Activated CD4-positive, alpha-beta T cell treated with anti-CD3 and anti-CD28 coated beads for 36 hours (primary cell): ENCODE data around the gene ACCS. TPM values are rescaled to one million over a fixed set of nuclear protein-coding genes. Genes with fewer than 3 reads are reported as not detected.

Experiments
- ATAC-seq: fragments of 200-7000 bp; cut with Tn5 transposase; one replicate; pipeline ENCODE4 v1.10.0; 2021; ENCODE audit warnings: mild to moderate bottlenecking, moderate library complexity
- CTCF ChIA-PET: fragments of 350-600 bp; sonication (Branson Sonifier 250); formaldehyde crosslinking; loops from one replicate; lab custom pipeline; 2021; ENCODE audit warnings: antibody characterized with exemption; lab: Charles Lee
- POLR2A ChIA-PET: fragments of 350-600 bp; sonication (Branson Sonifier 250); formaldehyde crosslinking; loops from one replicate; lab custom pipeline; 2021; ENCODE audit warnings: antibody characterized with exemption, inconsistent platforms; lab: Charles Lee
- DNase-seq: peaks from one replicate; pipeline ENCODE4 v3.0.0-alpha.2; 2020
- H3K27ac Mint-ChIP-seq: one replicate; pipeline ENCODE4 v1.8.0; 2021; ENCODE audit warnings: mixed read lengths
- H3K27me3 Mint-ChIP-seq: one replicate; pipeline ENCODE4 v1.8.0; 2021; ENCODE audit warnings: mixed read lengths
- H3K36me3 Mint-ChIP-seq: one replicate; pipeline ENCODE4 v1.8.0; 2021; ENCODE audit warnings: low read depth, mixed read lengths
- H3K4me1 Mint-ChIP-seq: one replicate; pipeline ENCODE4 v1.8.0; 2021; ENCODE audit warnings: mixed read lengths
- H3K4me3 Mint-ChIP-seq: one replicate; pipeline ENCODE4 v1.8.0; 2021; ENCODE audit warnings: mild to moderate bottlenecking, moderate library complexity, mixed read lengths
- H3K9me3 Mint-ChIP-seq: one replicate; pipeline ENCODE4 v1.8.0; 2021; ENCODE audit warnings: low read depth, mixed read lengths
- intact Hi-C, 2 experiments: fragments of 100-400 bp; cut with DNase I in 1 of 2; cut with micrococcal nuclease in 1 of 2; formaldehyde crosslinking; loops; one replicate each; pipeline versions ENCODE4 v1.14.2 to v1.15.1; 2022 to 2024; cut with DNase I, micrococcal nuclease
- total RNA-seq, 2 experiments: library from RNA; stranded (reverse); gene quantifications; one replicate each; pipeline ENCODE4 v1.2.3, GENCODE V29; 2021

The ACCS gene
- total RNA-seq, 2 experiments from 2014 or later: 6.6 to 7.2 TPM

DNA sequence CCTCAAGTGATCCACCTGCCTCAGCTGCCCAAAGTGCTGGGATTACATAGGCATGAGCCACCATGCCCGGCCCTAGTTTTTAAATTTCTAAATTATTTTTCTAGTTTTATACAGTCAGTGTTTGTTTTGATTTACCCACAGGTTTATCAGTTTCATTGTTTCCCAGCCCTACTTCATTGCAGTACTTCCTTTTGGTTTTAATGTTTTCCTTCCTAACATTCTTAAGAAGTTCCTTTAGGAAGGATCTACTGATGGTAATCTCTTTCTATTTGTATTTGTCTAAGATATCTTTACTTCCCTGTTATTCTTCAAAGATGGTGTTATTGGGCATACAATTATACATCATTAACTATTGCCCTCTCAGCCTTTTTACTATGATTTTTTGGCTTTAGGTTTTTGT, 24.5 kb downstream of the ACCS start:
- POLR2A ChIA-PET: interaction anchor here (0.6 kb wide), 1 partner anchor 26 kb away, joined by 5 read pairs; no protein-coding TSS in a partner anchor
- H3K27ac Mint-ChIP-seq: no peak overlapping the region
- H3K36me3 Mint-ChIP-seq: peaks cover 2% of the 10 kb centered on the region
- no peaks in the 10 kb centered on the region for H3K27me3 Mint-ChIP-seq
- ATAC-seq (no peak), DNase-seq (no peak)
- peaks cover 12% of the 10 kb centered on the region for H3K4me1 Mint-ChIP-seq
- intact Hi-C loops: loop anchor here in 1 of 2 experiments (10.0 kb wide), 1 partner anchor 134 kb away; no protein-coding TSS in a partner anchor
- CTCF ChIA-PET: interaction anchor here (0.8 to 7.2 kb wide), 4 partner anchors 14 to 201 kb away, joined by 3 to 96 read pairs (median 39); no protein-coding TSS in a partner anchor
- no peak overlapping the region for H3K4me3 Mint-ChIP-seq
- peaks cover 2% of the 10 kb centered on the region for H3K9me3 Mint-ChIP-seq

- Mint-ChIP-seq H3K36me3 (no peaks in the 10 kb centered on the region), H3K4me1 (peaks cover 25% of the 10 kb centered on the region), H3K27me3 (no peaks in the 10 kb centered on the region), H3K4me3 (peak overlapping the region; percentile 50), H3K27ac (no peak overlapping the region), H3K9me3 (no peaks in the 10 kb centered on the region)
- no peak for ATAC-seq
- intact Hi-C loops: loop anchor here (1.0 to 10.0 kb wide), 4 partner anchors 28 to 444 kb away; partner anchors contain the start of gene ACCS (in 2 of the 2)
- ChIA-PET POLR2A (no interaction called here), CTCF (interaction anchor here (0.6 to 7.2 kb wide), 24 partner anchors 9 to 433 kb away, joined by 3 to 96 read pairs (median 5); partner anchors contain the start of gene C11orf96)
- DNase-seq: peak; percentile 89
Observed at GRCh38 chr11:44094260-44094868, 28.3 kb downstream of the ACCS start.

DNA sequence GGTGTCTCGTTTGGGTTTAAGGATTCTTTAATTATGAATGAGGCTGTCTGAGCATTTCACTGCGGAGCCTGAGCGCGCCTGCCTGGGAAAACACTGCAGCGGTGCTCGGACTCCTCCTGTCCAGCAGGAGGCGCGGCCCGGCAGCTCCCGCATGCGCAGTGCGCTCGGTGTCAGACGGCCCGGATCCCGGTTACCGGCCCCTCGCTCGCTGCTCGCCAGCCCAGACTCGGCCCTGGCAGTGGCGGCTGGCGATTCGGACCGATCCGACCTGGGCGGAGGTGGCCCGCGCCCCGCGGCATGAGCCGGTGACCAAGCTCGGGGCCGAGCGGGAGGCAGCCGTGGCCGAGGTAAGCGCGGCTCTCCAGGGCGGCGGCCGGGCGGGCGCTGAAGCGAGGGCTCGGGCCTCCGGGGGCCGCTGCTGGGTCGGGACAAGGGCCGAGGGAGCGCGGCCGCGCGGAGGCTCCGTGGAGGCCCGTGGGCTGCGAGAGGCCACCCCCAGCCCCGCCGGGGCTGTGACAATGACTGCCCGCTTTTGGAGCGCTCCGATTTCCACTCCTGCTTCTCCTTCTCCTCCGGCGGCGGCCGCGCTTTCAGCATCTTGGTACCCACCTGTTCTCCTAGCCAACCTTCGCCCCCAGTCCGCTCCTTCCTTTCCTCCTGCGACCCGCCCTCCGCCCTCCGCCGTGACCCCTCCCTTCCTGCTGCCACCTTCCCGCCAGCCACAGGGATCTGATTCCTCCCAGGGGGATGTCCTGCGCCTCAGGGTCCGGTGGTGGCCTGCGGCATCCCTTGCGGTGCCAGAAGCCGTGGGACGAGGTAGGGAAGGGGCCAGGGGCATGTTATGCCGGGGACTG, 29.7 kb downstream of the ACCS start, which contains the start of gene EXT2:
Gene EXT2 (plus strand): TSS at position 173 of the 854 bp plus-strand sequence. CDS start 12,035 bp downstream, outside the sequence.
- Mint-ChIP-seq H3K36me3 (no peaks in the 10 kb centered on the region), H3K9me3 (no peaks in the 10 kb centered on the region), H3K27me3 (no peaks in the 10 kb centered on the region), H3K4me1 (peaks cover 25% of the 10 kb centered on the region), H3K4me3 (peak within 1 kb of the TSS; percentile 79), H3K27ac (no peak within 1 kb of the TSS)
- ChIA-PET CTCF (interaction anchor here (0.6 to 7.2 kb wide), 17 partner anchors 9 to 1175 kb away, joined by 3 to 96 read pairs (median 4); no protein-coding TSS in a partner anchor), POLR2A (interaction anchor here (1.2 kb wide), 1 partner anchor 9 kb away, joined by 5 read pairs; no protein-coding TSS in a partner anchor)
- peak; percentile 92 for DNase-seq
- intact Hi-C loops: loop anchor here (1.0 to 10.0 kb wide), 3 partner anchors 29 to 443 kb away; partner anchors contain the start of gene ACCS (in 1 of the 2)
- ATAC-seq: peak; percentile 97

- no peak overlapping the region for H3K27ac Mint-ChIP-seq
- ChIA-PET CTCF (interaction anchor here (0.7 to 1.1 kb wide), 3 partner anchors 10 to 30 kb away, joined by 3 to 4 read pairs (median 3); partner anchors contain the start of gene ACCS), POLR2A (no interaction called here)
- intact Hi-C loops: loop anchor here in 1 of 2 experiments (10.0 kb wide), 1 partner anchor 128 kb away; no protein-coding TSS in a partner anchor
- peaks cover 25% of the 10 kb centered on the region for H3K4me1 Mint-ChIP-seq
- ATAC-seq (no peak), DNase-seq (no peak)
- no peaks in the 10 kb centered on the region for H3K27me3 Mint-ChIP-seq
- H3K36me3 Mint-ChIP-seq: no peaks in the 10 kb centered on the region
- H3K4me3 Mint-ChIP-seq: peak overlapping the region; percentile 79
- H3K9me3 Mint-ChIP-seq: no peaks in the 10 kb centered on the region
Observed at GRCh38 chr11:44096360-44097185, 30.5 kb downstream of the ACCS start.

- intact Hi-C loops: loop anchor here in 1 of 2 experiments (10.0 kb wide), 1 partner anchor 127 kb away; no protein-coding TSS in a partner anchor
- no peaks in the 10 kb centered on the region for H3K9me3 Mint-ChIP-seq
- ATAC-seq (no peak), DNase-seq (no peak)
- no peak overlapping the region for H3K27ac Mint-ChIP-seq
- peaks cover 31% of the 10 kb centered on the region for H3K4me1 Mint-ChIP-seq
- no peaks in the 10 kb centered on the region for H3K27me3 Mint-ChIP-seq
- POLR2A ChIA-PET: no interaction called here
- no peak overlapping the region for H3K4me3 Mint-ChIP-seq
- CTCF ChIA-PET: interaction anchor here (1.1 kb wide), 1 partner anchor 12 kb away, joined by 4 read pairs; no protein-coding TSS in a partner anchor
- no peaks in the 10 kb centered on the region for H3K36me3 Mint-ChIP-seq
Observed at GRCh38 chr11:44097821-44098220, 31.8 kb downstream of the ACCS start.

GRCh38 chr11:44101098-44101497, 35.0 kb downstream of the ACCS start:
- Mint-ChIP-seq H3K36me3 (peaks cover 4% of the 10 kb centered on the region), H3K27me3 (no peaks in the 10 kb centered on the region), H3K27ac (no peak overlapping the region), H3K4me3 (no peak overlapping the region), H3K9me3 (no peaks in the 10 kb centered on the region), H3K4me1 (peaks cover 29% of the 10 kb centered on the region)
- POLR2A ChIA-PET: no interaction called here
- DNase-seq (no peak), ATAC-seq (no peak)
- intact Hi-C loops: no loop called here
- CTCF ChIA-PET: interaction anchor here (0.6 to 0.7 kb wide), 2 partner anchors 46 to 262 kb away, joined by 3 read pairs; no protein-coding TSS in a partner anchor

- Mint-ChIP-seq H3K4me1 (peaks cover 16% of the 10 kb centered on the region), H3K9me3 (no peaks in the 10 kb centered on the region), H3K4me3 (no peak overlapping the region), H3K27me3 (no peaks in the 10 kb centered on the region), H3K27ac (peak overlapping the region; percentile 58), H3K36me3 (peaks cover 6% of the 10 kb centered on the region)
- ATAC-seq: peak; percentile 82
- ChIA-PET CTCF (interaction anchor here (0.7 to 5.5 kb wide), 12 partner anchors 11 to 419 kb away, joined by 3 to 96 read pairs (median 4); partner anchors contain the start of gene EXT2), POLR2A (interaction anchor here (0.8 kb wide), 1 partner anchor 9 kb away, joined by 5 read pairs; the partner anchor contains the start of gene EXT2)
- intact Hi-C loops: no loop called here
- no peak for DNase-seq
Observed at GRCh38 chr11:44104481-44105294, 38.6 kb downstream of the ACCS start.

GRCh38 chr11:44108260-44108659, 42.2 kb downstream of the ACCS start:
- no peaks in the 10 kb centered on the region for H3K27me3 Mint-ChIP-seq
- peaks cover 18% of the 10 kb centered on the region for H3K4me1 Mint-ChIP-seq
- DNase-seq (no peak), ATAC-seq (no peak)
- no peak overlapping the region for H3K4me3 Mint-ChIP-seq
- no peaks in the 10 kb centered on the region for H3K9me3 Mint-ChIP-seq
- intact Hi-C loops: no loop called here
- ChIA-PET CTCF (no interaction called here), POLR2A (no interaction called here)
- no peak overlapping the region for H3K27ac Mint-ChIP-seq
- H3K36me3 Mint-ChIP-seq: peaks cover 20% of the 10 kb centered on the region

DNA sequence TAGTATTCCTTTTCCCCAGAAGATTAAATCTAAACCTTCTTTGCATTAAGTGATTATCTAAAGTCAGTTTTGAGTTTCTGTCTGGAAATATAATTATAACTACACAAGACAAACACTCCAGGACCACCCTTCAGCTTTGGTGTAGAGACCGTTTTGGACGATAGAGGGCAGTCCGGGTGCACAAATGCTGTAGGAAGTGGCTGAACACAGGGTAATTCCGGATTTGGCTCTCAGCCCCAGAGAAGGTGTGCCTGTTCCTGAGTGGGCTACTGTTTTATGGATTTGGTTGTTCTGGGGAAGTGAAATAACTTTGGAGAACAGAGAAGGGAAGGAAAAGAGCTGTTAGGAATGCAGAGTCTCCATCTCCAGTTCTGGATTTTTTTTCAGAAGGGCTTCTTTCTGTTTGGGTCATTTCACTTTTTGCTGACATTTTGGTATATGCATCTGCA, 44.2 kb downstream of the ACCS start:
- no peaks in the 10 kb centered on the region for H3K9me3 Mint-ChIP-seq
- CTCF ChIA-PET: interaction anchor here (0.6 to 1.9 kb wide), 11 partner anchors 10 to 1769 kb away, joined by 3 to 6 read pairs (median 3); partner anchors contain the start of gene EXT2
- H3K4me1 Mint-ChIP-seq: peaks cover 9% of the 10 kb centered on the region
- POLR2A ChIA-PET: no interaction called here
- ATAC-seq (peak; percentile 94), DNase-seq (peak; percentile 76)
- intact Hi-C loops: loop anchor here (1.0 to 10.0 kb wide), 2 partner anchors 175 to 428 kb away; no protein-coding TSS in a partner anchor
- peak overlapping the region; percentile 48 for H3K27ac Mint-ChIP-seq
- H3K36me3 Mint-ChIP-seq: peaks cover 25% of the 10 kb centered on the region
- no peak overlapping the region for H3K4me3 Mint-ChIP-seq
- H3K27me3 Mint-ChIP-seq: no peaks in the 10 kb centered on the region
